WTC11 (cell line): ENCODE measurements around the gene ZBTB11.

ENCODE experiments used
- ELF4 ChIP-seq: sonication (generic); formaldehyde crosslinking; IDR thresholded peaks from 2 replicates; pipeline ENCODE4 v1.8.1; 2022; ENCODE audit warnings: low read depth, mild to moderate bottlenecking, moderate library complexity, missing genetic modification reagents
- MYBL2 ChIP-seq: sonication (generic); formaldehyde crosslinking; IDR thresholded peaks from 2 replicates; pipeline ENCODE4 v1.8.1; 2023; ENCODE audit warnings: mild to moderate bottlenecking, moderate library complexity, missing genetic modification reagents
- NR2C2 ChIP-seq: sonication (generic); formaldehyde crosslinking; IDR thresholded peaks from 2 replicates; pipeline ENCODE4 v1.8.0; 2022; ENCODE audit warnings: mild to moderate bottlenecking, missing genetic modification reagents
- TCF7 ChIP-seq: sonication (generic); formaldehyde crosslinking; IDR thresholded peaks from 2 replicates; pipeline ENCODE4 v1.8.0; 2022; ENCODE audit warnings: mild to moderate bottlenecking, low read depth, missing genetic modification reagents, moderate library complexity
- ZNF232 ChIP-seq: sonication (generic); formaldehyde crosslinking; IDR thresholded peaks from 2 replicates; pipeline ENCODE4 v1.8.0; 2022; ENCODE audit warnings: mild to moderate bottlenecking, missing genetic modification reagents
- TF ChIP-seq, protein P1 (sequence below): sonication (generic); formaldehyde crosslinking; IDR thresholded peaks from 2 replicates; pipeline ENCODE4 v1.8.0; 2023; ENCODE audit warnings: missing genetic modification reagents, mild to moderate bottlenecking, borderline replicate concordance
- TF ChIP-seq, protein P2 (sequence below): fragments of 200-600 bp; IDR thresholded peaks from 2 replicates; pipeline ENCODE4 v1.8.0; 2022; ENCODE audit warnings: antibody characterized with exemption
- TF ChIP-seq, protein P3 (sequence below): fragments of 250-450 bp; sonication (Bioruptor Pico); IDR thresholded peaks from 2 replicates; pipeline ENCODE4 v1.9.0; 2021; ENCODE audit warnings: mild to moderate bottlenecking
- TF ChIP-seq, protein P4 (sequence below): sonication (generic); formaldehyde crosslinking; IDR thresholded peaks from 2 replicates; pipeline ENCODE4 v1.8.1; 2023; ENCODE audit warnings: mild to moderate bottlenecking, missing genetic modification reagents, moderate library complexity
- TF ChIP-seq, protein P5 (sequence below): sonication (generic); formaldehyde crosslinking; IDR thresholded peaks from 2 replicates; pipeline ENCODE4 v1.8.1; 2023; ENCODE audit warnings: mild to moderate bottlenecking, missing genetic modification reagents
- TF ChIP-seq, protein P6 (sequence below): sonication (generic); formaldehyde crosslinking; IDR thresholded peaks from 2 replicates; pipeline ENCODE4 v1.8.1; 2023; ENCODE audit warnings: mild to moderate bottlenecking, missing genetic modification reagents, moderate library complexity

DNA sequence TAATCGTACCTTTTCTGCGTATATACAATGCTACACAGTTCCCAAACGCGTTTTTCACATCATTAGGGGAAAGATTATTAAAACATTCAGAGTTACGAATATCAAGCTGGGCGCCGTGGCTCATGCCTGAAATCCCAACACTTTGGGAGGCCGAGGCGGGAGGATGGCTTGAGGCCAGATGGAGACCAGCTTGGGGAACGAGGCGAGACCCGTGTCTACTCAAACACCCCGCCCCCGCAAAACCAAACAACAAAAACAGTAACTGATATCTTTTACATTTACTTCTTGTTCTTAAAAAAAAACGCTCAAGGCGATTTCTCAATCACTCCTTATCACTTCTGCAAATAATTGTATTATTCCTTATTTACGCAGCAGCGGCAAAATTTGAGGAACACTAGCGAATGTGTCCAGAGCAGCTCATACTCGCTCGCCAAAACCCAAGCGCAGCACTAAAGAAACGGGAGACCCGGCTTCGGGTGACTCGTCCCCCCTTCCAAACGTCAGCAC is 1.2 kb downstream of the ZBTB11 start:
- TF ChIP-seq, protein P1, sequence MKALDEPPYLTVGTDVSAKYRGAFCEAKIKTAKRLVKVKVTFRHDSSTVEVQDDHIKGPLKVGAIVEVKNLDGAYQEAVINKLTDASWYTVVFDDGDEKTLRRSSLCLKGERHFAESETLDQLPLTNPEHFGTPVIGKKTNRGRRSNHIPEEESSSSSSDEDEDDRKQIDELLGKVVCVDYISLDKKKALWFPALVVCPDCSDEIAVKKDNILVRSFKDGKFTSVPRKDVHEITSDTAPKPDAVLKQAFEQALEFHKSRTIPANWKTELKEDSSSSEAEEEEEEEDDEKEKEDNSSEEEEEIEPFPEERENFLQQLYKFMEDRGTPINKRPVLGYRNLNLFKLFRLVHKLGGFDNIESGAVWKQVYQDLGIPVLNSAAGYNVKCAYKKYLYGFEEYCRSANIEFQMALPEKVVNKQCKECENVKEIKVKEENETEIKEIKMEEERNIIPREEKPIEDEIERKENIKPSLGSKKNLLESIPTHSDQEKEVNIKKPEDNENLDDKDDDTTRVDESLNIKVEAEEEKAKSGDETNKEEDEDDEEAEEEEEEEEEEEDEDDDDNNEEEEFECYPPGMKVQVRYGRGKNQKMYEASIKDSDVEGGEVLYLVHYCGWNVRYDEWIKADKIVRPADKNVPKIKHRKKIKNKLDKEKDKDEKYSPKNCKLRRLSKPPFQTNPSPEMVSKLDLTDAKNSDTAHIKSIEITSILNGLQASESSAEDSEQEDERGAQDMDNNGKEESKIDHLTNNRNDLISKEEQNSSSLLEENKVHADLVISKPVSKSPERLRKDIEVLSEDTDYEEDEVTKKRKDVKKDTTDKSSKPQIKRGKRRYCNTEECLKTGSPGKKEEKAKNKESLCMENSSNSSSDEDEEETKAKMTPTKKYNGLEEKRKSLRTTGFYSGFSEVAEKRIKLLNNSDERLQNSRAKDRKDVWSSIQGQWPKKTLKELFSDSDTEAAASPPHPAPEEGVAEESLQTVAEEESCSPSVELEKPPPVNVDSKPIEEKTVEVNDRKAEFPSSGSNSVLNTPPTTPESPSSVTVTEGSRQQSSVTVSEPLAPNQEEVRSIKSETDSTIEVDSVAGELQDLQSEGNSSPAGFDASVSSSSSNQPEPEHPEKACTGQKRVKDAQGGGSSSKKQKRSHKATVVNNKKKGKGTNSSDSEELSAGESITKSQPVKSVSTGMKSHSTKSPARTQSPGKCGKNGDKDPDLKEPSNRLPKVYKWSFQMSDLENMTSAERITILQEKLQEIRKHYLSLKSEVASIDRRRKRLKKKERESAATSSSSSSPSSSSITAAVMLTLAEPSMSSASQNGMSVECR (CRISPR knock-in tag): no peak
- TF ChIP-seq, protein P2, sequence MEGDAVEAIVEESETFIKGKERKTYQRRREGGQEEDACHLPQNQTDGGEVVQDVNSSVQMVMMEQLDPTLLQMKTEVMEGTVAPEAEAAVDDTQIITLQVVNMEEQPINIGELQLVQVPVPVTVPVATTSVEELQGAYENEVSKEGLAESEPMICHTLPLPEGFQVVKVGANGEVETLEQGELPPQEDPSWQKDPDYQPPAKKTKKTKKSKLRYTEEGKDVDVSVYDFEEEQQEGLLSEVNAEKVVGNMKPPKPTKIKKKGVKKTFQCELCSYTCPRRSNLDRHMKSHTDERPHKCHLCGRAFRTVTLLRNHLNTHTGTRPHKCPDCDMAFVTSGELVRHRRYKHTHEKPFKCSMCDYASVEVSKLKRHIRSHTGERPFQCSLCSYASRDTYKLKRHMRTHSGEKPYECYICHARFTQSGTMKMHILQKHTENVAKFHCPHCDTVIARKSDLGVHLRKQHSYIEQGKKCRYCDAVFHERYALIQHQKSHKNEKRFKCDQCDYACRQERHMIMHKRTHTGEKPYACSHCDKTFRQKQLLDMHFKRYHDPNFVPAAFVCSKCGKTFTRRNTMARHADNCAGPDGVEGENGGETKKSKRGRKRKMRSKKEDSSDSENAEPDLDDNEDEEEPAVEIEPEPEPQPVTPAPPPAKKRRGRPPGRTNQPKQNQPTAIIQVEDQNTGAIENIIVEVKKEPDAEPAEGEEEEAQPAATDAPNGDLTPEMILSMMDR: no peak
- TF ChIP-seq ELF4 (CRISPR knock-in tag) (no peak), NR2C2 (CRISPR knock-in tag) (no peak), TCF7 (CRISPR knock-in tag) (no peak), MYBL2 (CRISPR knock-in tag) (0 out of 2 replicates have a peak, but pooled peaks have one; percentile 2), ZNF232 (CRISPR knock-in tag) (no peak)
- TF ChIP-seq, protein P3, sequence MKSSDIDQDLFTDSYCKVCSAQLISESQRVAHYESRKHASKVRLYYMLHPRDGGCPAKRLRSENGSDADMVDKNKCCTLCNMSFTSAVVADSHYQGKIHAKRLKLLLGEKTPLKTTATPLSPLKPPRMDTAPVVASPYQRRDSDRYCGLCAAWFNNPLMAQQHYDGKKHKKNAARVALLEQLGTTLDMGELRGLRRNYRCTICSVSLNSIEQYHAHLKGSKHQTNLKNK (CRISPR knock-in tag): no peak
- TF ChIP-seq, protein P4, sequence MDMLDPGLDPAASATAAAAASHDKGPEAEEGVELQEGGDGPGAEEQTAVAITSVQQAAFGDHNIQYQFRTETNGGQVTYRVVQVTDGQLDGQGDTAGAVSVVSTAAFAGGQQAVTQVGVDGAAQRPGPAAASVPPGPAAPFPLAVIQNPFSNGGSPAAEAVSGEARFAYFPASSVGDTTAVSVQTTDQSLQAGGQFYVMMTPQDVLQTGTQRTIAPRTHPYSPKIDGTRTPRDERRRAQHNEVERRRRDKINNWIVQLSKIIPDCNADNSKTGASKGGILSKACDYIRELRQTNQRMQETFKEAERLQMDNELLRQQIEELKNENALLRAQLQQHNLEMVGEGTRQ (CRISPR knock-in tag): no peak
- TF ChIP-seq, protein P5, sequence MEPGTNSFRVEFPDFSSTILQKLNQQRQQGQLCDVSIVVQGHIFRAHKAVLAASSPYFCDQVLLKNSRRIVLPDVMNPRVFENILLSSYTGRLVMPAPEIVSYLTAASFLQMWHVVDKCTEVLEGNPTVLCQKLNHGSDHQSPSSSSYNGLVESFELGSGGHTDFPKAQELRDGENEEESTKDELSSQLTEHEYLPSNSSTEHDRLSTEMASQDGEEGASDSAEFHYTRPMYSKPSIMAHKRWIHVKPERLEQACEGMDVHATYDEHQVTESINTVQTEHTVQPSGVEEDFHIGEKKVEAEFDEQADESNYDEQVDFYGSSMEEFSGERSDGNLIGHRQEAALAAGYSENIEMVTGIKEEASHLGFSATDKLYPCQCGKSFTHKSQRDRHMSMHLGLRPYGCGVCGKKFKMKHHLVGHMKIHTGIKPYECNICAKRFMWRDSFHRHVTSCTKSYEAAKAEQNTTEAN (CRISPR knock-in tag): no peak
- TF ChIP-seq, protein P6, sequence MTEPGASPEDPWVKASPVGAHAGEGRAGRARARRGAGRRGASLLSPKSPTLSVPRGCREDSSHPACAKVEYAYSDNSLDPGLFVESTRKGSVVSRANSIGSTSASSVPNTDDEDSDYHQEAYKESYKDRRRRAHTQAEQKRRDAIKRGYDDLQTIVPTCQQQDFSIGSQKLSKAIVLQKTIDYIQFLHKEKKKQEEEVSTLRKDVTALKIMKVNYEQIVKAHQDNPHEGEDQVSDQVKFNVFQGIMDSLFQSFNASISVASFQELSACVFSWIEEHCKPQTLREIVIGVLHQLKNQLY (CRISPR knock-in tag): no peak
